HL-60 (cell line): ENCODE data around the gene PER1.

Experiments
- GABPA ChIP-seq: IDR thresholded peaks from 2 replicates; pipeline ENCODE4 v1.6.1; 2012; ENCODE audit warnings: low read depth
- POLR2AphosphoS5 ChIP-seq: IDR thresholded peaks from 2 replicates; pipeline ENCODE4 v1.6.1; 2012; ENCODE audit warnings: low read depth
- TF ChIP-seq, protein P1 (sequence below): IDR thresholded peaks from one replicate; pipeline ENCODE4 v1.5.1; 2011; ENCODE audit warnings: low read length, control low read depth, inconsistent platforms; ENCODE audit not compliant: insufficient read depth

DNA sequence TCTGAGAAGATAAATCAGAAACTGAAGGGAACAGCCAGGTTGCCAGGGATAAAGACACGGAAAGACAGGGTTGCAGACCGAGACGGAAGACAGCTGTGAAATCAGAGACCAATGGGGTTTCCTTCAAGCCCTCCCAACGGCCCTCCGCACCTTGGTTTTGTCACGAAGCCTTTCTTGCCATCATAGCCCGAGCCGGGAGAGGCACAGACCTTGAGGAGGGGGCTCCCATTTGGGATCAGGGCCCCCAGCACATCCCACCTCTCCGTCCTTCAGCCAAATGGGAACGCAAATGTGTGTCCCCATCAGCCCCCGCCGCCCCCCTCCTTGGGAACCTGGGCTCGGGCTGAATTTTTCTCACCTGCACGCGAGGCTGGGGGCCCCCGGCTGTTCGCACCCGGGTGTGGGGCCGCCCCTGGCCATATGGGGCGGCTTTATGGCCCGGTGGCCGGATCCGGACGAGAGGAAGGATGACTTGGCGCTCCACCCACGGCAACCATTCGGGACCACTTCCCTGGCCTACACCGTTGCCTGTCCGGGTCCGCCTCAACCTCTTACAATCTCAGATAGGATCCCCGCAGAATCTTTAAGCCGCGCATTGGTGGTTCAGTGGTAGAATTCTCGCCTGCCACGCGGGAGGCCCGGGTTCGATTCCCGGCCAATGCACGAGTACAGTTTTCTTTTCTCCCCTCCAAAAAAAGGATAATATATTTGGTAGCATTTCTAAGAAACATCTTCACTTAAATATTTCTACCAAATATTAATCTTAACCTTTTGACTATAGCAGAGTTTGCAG lies 26.9 kb downstream of the PER1 start:
- TF ChIP-seq GABPA (no peak), POLR2AphosphoS5 (no peak)
- TF ChIP-seq, protein P1, sequence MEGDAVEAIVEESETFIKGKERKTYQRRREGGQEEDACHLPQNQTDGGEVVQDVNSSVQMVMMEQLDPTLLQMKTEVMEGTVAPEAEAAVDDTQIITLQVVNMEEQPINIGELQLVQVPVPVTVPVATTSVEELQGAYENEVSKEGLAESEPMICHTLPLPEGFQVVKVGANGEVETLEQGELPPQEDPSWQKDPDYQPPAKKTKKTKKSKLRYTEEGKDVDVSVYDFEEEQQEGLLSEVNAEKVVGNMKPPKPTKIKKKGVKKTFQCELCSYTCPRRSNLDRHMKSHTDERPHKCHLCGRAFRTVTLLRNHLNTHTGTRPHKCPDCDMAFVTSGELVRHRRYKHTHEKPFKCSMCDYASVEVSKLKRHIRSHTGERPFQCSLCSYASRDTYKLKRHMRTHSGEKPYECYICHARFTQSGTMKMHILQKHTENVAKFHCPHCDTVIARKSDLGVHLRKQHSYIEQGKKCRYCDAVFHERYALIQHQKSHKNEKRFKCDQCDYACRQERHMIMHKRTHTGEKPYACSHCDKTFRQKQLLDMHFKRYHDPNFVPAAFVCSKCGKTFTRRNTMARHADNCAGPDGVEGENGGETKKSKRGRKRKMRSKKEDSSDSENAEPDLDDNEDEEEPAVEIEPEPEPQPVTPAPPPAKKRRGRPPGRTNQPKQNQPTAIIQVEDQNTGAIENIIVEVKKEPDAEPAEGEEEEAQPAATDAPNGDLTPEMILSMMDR: no peak
